OCI-LY7 (cell line): Measurements from ENCODE around the gene ZNF445.

Experiments
- CTCF ChIP-seq: fragments of 200-600 bp; sonication (generic); conservative IDR thresholded peaks from 2 replicates; pipeline ENCODE4 v1.5.1; 2014; ENCODE audit warnings: mild to moderate bottlenecking, antibody characterized with exemption, low read length, moderate library complexity, mixed read lengths
- EZH2phosphoT487 ChIP-seq: fragments of 200-600 bp; sonication (generic); IDR thresholded peaks from 2 replicates; pipeline ENCODE4 v1.6.1; 2018; ENCODE audit warnings: low read depth, borderline replicate concordance, mild to moderate bottlenecking, mixed run types, antibody characterized with exemption, low read length, moderate library complexity, mixed read lengths

- TF ChIP-seq CTCF (no peak), EZH2phosphoT487 (no peak)
These were observed 26.0 kb downstream of the ZNF445 start for GRCh38 chr3:44451441-44451840.
